Epithelial cell of esophagus (primary cell): Measurements from ENCODE around the gene CBR1.

Experiments used
- DNase-seq: peaks from one replicate; pipeline ENCODE4 v3.0.0; 2010; ENCODE audit warnings: low read depth
- H3K4me3 ChIP-seq: 2 replicates; pipeline ENCODE4 v1.5.1; 2011; ENCODE audit warnings: mild to moderate bottlenecking, low read length, control low read depth
- CTCF ChIP-seq: IDR thresholded peaks from 2 replicates; pipeline ENCODE4 v1.5.1; 2011; ENCODE audit warnings: low read depth, mild to moderate bottlenecking, low read length, control low read depth, inconsistent platforms; ENCODE audit not compliant: insufficient read depth; ENCODE audit errors: missing control alignments

The CBR1 gene

GRCh38 chr21:36038701-36039497, 30.9 kb upstream of the CBR1 start:
- TF ChIP-seq CTCF = no peak
- DNase-seq = no peak
- H3K4me3 ChIP-seq = no peak overlapping the region

GRCh38 chr21:36039861-36040260, 30.0 kb upstream of the CBR1 start:
- TF ChIP-seq CTCF = no peak
- DNase-seq = no peak
- no peak overlapping the region for H3K4me3 ChIP-seq

GRCh38 chr21:36040389-36040788, 29.4 kb upstream of the CBR1 start:
- TF ChIP-seq CTCF = no peak
- no peak for DNase-seq
- no peak overlapping the region for H3K4me3 ChIP-seq

- no peak overlapping the region for H3K4me3 ChIP-seq
- TF ChIP-seq CTCF = no peak
- no peak for DNase-seq
Measured at GRCh38 chr21:36041910-36042309, 27.9 kb upstream of the CBR1 start.

GRCh38 chr21:36044056-36044455, 25.8 kb upstream of the CBR1 start:
- TF ChIP-seq CTCF = no peak

GRCh38 chr21:36045993-36046392, 23.8 kb upstream of the CBR1 start:
- TF ChIP-seq CTCF = no peak
- no peak for DNase-seq
- H3K4me3 ChIP-seq = no peak overlapping the region

More at GRCh38 chr21:36044056-36044455, 25.8 kb upstream of the CBR1 start:
- H3K4me3 ChIP-seq = no peak overlapping the region
- no peak for DNase-seq

- no peak for DNase-seq
- no peak for TF ChIP-seq CTCF
- no peak overlapping the region for H3K4me3 ChIP-seq
Measured at GRCh38 chr21:36047139-36047538, 22.7 kb upstream of the CBR1 start.
